Left forelimb (tissue), 1 donor: ENCODE results near the gene IL3.
A peak's percentile ranks its signal among the peaks of the same experiment; 100 is the strongest.

Source experiments
- DNase-seq: peaks from one replicate; pipeline ENCODE4 v3.0.0-alpha.2; 2018; ENCODE audit warnings: low spot score

The IL3 gene

DNA sequence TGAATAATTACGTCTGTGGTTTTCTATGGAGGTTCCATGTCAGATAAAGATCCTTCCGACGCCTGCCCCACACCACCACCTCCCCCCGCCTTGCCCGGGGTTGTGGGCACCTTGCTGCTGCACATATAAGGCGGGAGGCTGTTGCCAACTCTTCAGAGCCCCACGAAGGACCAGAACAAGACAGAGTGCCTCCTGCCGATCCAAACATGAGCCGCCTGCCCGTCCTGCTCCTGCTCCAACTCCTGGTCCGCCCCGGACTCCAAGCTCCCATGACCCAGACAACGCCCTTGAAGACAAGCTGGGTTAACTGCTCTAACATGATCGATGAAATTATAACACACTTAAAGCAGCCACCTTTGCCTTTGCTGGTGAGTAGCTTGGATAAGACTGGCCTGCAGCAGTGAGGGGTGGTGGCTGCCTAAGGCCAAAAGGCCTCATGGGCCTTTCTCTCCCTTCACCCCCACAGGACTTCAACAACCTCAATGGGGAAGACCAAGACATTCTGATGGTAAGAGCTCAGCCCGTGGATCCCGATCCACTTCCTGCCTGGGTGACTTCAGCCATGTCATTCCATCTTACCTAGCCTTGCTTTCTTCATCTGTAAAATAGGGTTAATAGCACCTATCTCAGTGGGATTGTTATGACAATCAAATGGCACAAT, at the start of gene IL3:
Gene IL3, plus strand, starts transcription at position 155 of the 661 bp plus-strand sequence. Its CDS starts 52 bp downstream, at position 207.
- no peak for DNase-seq

DNA sequence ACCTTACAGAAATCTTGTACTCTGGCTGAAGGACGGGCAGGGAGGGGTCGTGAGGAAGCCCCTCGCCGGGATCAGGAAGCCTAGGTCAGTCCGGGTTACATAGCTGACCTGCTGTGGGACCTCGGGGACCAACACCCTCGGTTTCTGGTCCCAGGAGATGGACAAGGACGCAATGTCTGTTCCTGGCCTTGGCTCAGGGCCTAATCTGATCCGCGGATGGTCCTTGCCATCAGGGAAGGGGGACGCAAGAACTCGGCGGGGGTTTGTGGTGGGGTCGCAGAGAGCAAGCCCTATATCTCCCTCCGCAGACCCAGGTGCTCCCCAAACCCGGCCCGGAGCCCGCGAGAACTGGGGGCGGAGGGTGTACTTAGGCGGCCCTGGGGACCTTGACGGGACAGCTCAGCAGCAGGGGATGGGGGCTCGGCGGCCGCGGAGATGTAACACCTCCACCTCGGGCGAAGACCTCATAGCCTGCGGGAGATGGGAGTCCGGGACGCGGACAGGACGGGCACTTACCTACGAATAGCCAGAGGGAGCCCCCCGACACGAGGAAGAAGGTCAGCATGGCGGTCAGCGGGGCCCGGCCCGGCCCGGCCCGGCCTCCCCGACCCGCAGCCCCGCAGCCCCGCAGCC, 49.4 kb upstream of the IL3 start:
- peak; percentile 59 for DNase-seq

DNA sequence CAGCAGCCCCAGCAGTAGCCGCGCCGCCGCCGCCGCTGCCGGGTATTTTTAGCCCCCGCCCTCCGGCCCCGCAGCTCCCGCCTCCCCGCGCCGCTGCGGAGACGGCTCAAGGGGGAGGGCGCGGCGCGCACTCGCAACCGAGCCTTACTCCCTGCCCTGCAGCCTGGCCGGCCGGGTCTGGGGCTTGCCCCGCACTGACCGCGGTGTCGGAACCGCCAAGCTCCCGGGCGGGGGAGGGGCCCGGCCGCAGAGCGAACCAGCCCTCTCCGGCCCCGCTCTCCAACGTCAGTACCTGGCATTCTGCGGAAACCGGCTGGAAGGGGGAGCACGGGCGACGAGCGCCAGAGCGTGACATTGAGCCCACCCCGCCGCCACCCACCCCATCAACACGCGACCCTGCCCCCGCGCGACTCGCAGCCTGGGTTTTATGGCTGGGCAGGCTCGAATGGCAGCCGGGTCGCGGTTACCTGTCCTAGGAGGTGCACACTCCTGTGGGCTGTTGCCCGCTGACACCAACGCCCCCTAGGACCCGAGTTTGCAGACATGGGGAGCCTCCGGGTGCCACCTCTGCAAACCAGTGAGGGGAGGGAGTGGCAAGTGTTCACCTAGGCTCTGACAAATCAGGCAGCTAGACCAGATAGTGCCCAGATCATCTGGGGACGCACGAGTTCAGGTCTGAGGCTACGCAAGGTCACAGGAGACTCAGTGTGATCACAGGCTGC, 48.7 kb upstream of the IL3 start, which contains the start of gene ACSL6:
Gene ACSL6, minus strand, starts transcription at position 37 of the 722 bp plus-strand sequence. CDS start 105 bp downstream, outside the sequence.
- peak; percentile 57 for DNase-seq

DNA sequence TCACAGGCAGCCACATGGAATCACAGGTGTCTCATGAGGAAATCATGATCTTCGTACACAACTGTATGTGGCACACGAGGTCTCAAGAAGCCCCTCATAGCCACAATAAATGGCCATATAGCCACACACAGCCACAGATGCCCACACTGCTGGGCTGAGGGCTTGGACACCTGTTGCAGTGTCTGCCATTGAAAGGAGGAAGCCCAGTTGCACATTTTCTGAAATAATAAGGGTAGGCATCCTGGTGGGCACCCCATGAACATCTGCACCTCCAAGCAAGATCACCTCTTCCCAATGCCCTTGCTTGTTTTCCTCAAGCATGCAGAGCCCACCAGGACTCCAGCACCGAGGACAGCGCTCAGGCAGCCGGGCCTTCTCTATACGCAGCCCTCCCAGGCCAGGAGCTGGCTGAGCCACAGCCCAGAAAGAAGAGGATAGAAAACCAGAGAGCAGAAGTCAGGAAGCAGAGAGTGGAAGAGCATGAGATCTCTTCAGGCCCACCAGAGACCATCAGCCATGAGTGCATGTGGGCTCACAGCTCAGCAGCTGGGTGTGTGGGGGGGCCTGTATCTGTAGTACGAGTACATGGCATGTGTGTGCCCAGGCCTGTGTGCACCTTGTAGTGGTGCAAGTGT, 48.0 kb upstream of the IL3 start:
- DNase-seq, result peak; percentile 84

DNA sequence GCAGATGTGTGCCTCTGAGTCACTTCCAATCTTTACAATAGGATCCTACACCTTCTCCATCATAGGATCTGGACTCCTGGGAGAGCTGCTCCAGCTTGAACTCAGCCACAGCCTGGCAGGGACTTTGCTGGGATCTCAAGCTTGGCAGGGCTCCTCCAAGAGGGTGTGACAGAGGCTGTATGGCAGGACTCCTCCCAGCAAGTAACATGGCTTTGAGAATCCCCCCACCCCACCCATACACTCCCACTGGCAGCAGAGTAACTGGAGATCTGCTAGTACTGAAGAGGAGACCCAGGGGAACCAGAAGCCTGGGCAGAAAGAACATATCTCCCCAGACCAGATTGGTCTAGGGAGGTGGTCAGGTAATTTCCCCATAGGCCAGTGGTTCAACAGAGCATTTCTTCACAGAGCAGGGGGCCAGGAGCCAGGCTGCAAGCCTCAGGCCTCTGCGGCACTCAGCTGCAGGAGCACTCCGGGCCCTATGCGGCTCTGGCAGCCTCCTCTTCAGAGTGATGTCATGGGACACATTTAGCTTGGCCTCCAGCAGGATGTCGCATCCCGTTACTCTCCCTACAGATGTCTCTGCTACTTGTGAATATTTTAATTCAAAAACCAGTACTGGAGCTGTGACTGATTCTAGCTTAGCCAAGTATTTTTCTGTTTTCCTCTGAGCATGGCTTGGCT, 47.3 kb upstream of the IL3 start:
- no peak for DNase-seq

DNA sequence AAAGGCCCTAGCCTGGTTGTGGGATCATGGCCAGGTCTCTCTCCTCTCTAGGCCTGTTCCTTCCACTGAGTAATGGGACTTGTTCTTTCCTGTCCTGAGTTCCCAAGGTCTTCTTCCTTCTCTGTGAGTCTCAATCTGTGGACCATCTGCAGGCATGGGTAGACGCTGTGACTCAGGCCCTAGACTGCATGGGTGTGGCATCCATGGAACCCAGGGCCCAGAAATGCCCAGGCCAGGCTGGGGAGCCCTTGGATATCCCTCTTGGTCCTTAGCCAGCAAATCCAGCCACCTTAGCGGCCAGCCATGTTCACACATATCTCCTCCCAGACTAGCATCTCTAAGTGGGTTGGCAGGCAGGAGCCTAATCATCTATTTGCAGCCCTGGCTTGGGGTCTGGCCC, 46.7 kb upstream of the IL3 start:
- peak; percentile 52 for DNase-seq

GRCh38 chr5:132016721-132017250, 43.7 kb upstream of the IL3 start:
- DNase-seq, result no peak

GRCh38 chr5:132017316-132017715, 43.1 kb upstream of the IL3 start:
- no peak for DNase-seq

- DNase-seq, result peak; percentile 54
Measured at GRCh38 chr5:132017738-132018625, 42.5 kb upstream of the IL3 start.

- DNase-seq, result no peak
Measured at GRCh38 chr5:132019337-132019736, 41.1 kb upstream of the IL3 start.

DNA sequence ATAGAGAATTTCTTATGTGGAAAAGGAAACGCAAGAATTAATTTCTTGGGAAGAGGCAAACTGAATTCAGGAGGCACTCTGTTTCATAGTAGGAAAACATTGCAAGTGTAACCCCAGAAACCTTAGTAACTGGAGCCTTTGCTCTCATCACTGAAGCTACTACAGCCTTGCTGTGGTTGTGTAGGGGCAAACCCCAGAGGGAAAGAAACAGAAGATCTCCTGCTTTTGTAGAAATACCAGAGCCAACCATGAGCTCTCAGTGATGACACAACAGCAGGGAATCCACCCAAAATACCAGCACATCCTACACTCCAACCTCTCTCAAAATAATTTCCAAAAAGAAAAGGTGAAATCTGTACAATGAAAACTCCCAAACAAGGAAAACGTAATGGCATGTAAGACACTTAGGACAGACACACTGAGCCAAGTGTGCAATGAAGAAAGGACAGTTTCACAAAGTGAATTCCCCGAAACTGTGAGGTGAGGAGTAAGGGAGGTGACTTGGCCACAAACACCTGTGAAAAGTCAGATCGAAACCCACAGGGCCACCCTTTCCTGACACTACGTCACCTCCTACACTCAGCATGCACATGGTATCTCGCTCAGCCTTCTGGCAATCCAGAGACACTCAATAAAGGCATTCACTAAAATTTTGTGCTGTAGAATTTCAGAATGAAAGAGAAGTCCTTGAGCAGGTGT, 40.4 kb upstream of the IL3 start:
- no peak for DNase-seq

DNA sequence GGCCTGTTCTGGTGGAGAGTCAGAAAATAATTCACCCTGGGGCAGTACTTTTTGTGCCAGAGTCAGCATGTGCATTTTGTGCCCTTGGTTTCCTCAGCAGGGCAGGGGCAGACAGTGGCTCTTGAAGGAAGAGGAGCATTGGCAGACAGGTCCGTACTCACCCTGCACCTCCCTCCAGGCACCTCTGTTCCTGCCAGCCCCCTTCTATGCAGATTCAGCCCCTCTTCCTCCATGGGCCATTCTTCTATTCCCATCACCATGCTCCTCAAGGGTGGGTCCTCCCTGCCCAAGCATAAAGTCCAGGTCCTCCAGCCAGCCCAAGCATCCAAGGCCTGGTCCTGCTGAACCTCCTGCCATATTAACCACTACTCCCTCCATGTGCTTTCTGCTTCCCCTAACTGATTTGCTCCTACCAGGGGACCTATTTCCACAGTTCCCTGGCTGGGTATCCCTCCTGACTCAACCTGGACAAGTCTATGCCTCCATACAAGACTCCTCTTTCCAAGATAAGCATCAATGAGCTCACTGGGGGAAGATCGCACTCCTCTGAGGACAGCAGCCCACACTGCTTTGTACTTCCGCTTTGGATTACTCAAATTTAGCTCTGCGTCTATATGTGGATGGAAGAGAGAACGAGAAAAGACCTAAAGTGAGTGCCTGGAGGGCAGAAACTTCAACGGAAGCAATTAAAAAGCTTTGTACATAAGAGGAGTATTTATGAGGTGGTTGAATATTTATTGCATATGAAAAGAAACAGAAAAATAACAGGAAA, 39.7 kb upstream of the IL3 start:
- no peak for DNase-seq

GRCh38 chr5:132021654-132022053, 38.8 kb upstream of the IL3 start:
- no peak for DNase-seq

DNA sequence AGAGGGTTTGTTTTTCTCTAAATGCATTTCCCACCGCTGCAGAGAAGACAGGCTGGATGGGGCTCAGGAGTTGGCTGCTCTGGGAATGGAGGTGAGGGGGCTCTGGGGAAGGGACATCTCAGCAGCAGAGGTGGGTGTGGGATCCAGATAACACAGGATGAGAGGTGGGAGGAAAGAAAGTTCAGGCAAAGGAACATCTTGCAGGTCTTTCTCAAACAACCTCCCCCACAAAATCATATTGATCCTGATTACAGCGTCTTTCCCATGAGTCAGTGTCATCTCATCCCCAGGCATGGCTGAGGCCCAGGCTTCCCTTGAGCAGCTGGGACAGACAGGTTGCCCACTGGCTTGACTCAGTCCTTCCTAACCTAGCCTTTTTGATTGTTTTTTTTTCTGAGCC, 37.7 kb upstream of the IL3 start:
- DNase-seq, result no peak

- DNase-seq, result no peak
Measured at GRCh38 chr5:132023258-132024116, 37.0 kb upstream of the IL3 start.

DNA sequence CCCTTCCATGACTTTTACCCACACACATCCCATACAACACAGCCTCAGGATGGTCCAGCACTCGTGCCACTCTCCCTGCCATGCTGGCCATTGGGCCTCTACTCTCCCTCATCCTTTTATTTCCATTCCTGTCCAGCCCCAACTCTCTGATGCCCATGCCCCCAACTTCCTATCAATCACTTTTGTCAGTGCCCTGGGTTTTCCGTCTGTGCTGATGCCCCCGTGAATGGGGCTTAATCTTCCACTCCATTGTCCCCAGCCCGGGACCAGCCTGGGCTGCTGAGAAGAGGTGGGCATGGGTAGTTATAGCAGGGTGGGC, 36.4 kb upstream of the IL3 start:
- DNase-seq, result no peak

- no peak for DNase-seq
Measured at GRCh38 chr5:132024789-132025402, 35.6 kb upstream of the IL3 start.

- no peak for DNase-seq
Measured at GRCh38 chr5:132025403-132025971, 35.0 kb upstream of the IL3 start.
